C4-2B (cell line): ENCODE measurements around the gene COL4A4.

ENCODE experiments used
- CTCF ChIP-seq: fragments of 450-650 bp; conservative IDR thresholded peaks from 2 replicates; pipeline ENCODE4 v1.5.1; 2017; ENCODE audit warnings: mild to moderate bottlenecking
- ZFX ChIP-seq: fragments of 450-650 bp; IDR thresholded peaks from 2 replicates; pipeline ENCODE4 v1.6.1; 2017

GRCh38 chr2:227007940-227008339, 156.1 kb downstream of the COL4A4 start:
- TF ChIP-seq CTCF (no peak), ZFX (no peak)
